SU-DHL-6 (cell line): Measurements from ENCODE around the gene OR2T29.
"Not testable (repeated sequence)": the region's sequence is repeated elsewhere in the genome, so short reads cannot be mapped to it uniquely, and the experiment has no call there.

Source experiments
- EZH2phosphoT487 ChIP-seq: fragments of 200-600 bp; sonication (generic), shearing (Covaris generic); conservative IDR thresholded peaks from 2 replicates; pipeline ENCODE4 v1.6.1; 2018; ENCODE audit warnings: mild to moderate bottlenecking, antibody characterized with exemption, low read length, moderate library complexity, mixed read lengths
- TF ChIP-seq, protein P1 (sequence below): fragments of 200-600 bp; sonication (generic); IDR thresholded peaks from one replicate; pipeline ENCODE4 v1.5.1; 2017; ENCODE audit warnings: antibody characterized with exemption, mild to moderate bottlenecking, low read length, moderate library complexity; ENCODE audit not compliant: insufficient read depth, poor library complexity, severe bottlenecking

DNA sequence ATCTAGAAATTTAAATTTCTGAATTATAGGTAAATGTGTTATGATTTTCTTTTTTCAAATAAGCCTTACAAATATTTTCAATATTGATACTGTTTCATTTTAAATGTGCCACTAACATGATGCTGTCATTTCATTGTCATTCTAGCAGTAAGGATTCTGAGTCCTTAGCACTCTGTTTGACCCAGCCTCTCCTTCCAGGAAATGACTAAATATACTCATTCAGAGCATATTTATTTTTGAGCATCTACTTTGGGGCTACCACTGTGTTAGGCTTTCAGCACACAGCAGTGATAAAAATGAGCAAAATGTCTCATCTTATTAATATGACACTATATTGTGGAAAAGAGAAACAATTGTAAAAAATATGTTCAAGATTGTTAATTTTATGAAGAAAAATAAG lies 52.4 kb downstream of the OR2T29 start:
- TF ChIP-seq, protein P1, sequence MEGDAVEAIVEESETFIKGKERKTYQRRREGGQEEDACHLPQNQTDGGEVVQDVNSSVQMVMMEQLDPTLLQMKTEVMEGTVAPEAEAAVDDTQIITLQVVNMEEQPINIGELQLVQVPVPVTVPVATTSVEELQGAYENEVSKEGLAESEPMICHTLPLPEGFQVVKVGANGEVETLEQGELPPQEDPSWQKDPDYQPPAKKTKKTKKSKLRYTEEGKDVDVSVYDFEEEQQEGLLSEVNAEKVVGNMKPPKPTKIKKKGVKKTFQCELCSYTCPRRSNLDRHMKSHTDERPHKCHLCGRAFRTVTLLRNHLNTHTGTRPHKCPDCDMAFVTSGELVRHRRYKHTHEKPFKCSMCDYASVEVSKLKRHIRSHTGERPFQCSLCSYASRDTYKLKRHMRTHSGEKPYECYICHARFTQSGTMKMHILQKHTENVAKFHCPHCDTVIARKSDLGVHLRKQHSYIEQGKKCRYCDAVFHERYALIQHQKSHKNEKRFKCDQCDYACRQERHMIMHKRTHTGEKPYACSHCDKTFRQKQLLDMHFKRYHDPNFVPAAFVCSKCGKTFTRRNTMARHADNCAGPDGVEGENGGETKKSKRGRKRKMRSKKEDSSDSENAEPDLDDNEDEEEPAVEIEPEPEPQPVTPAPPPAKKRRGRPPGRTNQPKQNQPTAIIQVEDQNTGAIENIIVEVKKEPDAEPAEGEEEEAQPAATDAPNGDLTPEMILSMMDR, result not testable (repeated sequence)
- TF ChIP-seq EZH2phosphoT487, result not testable (repeated sequence)
